ENCODE measurements around the gene MARCOL. TPM values are rescaled to one million over a fixed set of nuclear protein-coding genes. Genes with fewer than 3 reads are reported as not detected.
"Not testable (repeated sequence)": the region's sequence is repeated elsewhere in the genome, so short reads cannot be mapped to it uniquely, and the experiment has no call there.

The MARCOL gene
- total RNA-seq, 1 experiment from 2014 or later: not detected

- TF ChIP-seq ATF3 (IDR thresholded peaks at IDR 0.05): no peak
- TF ChIP-seq EZH2 (IDR thresholded peaks at IDR 0.05): no peak
- no peak for TF ChIP-seq POLR2A (IDR thresholded peaks at IDR 0.05; ENCODE audit: borderline replicate concordance, extremely low read depth, insufficient read depth, insufficient read length)
- no peak for TF ChIP-seq POLR2AphosphoS5 (IDR thresholded peaks at IDR 0.05; ENCODE audit: low read depth, low read length)
- TF ChIP-seq SRF (IDR thresholded peaks at IDR 0.05; ENCODE audit: low read depth): no peak
- no peak for TF ChIP-seq ZBTB33 (IDR thresholded peaks at IDR 0.05; ENCODE audit: extremely low read depth, insufficient replicate concordance, low read length)
These were observed 30.2 kb downstream of the MARCOL start, which contains the start of gene SPINK13 (continued) for GRCh38 chr5:148268566-148268965.

- H3K9me2 ChIP-seq (ENCODE audit: insufficient read depth); H3K79me2 ChIP-seq (ENCODE audit: insufficient read depth, low read length); DNase-seq (ENCODE audit: low read depth, low spot score); intact Hi-C loops (cut with micrococcal nuclease); H3K4me2 ChIP-seq (ENCODE audit: low read length); H3K9me3 ChIP-seq (ENCODE audit: control insufficient read depth in 1 of 2, insufficient read depth in 1 of 2, low read depth in 1 of 2, low read length in 2 of 2); CTCF ChIA-PET; H3K27ac ChIP-seq (ENCODE audit: low read depth, low read length); ATAC-seq; H2AFZ ChIP-seq (ENCODE audit: low read depth, low read length, poor library complexity, severe bottlenecking); BruUV-seq (replicated peaks); RAD21 ChIA-PET (ENCODE audit: low non-redundant PET in 1 of 2, low total read pairs in 2 of 2, uncharacterized antibody in 2 of 2, unreplicated experiment in 2 of 2); H3K4me3 ChIP-seq (replicated peaks in 1 of 2; ENCODE audit: low read depth in 1 of 2, low read length in 2 of 2); H3K36me3 ChIP-seq (ENCODE audit: control insufficient read depth in 1 of 2, insufficient read depth in 2 of 2, low read length in 2 of 2); H3K4me1 ChIP-seq (ENCODE audit: control insufficient read depth in 1 of 2, insufficient read depth in 2 of 2, low read length in 2 of 2); H4K20me1 ChIP-seq (ENCODE audit: insufficient read depth); H3K27me3 ChIP-seq (ENCODE audit: insufficient read depth, low read length); H3K9ac ChIP-seq (ENCODE audit: low read length); POLR2A ChIA-PET: not testable (repeated sequence)
These were observed 36.8 kb downstream of the MARCOL start for GRCh38 chr5:148275129-148275528.

GRCh38 chr5:148280893-148281292 is 42.6 kb downstream of the MARCOL start:
- H3K4me2 ChIP-seq (ENCODE audit: low read length): not testable (repeated sequence)

GRCh38 chr5:148281336-148281735 is 43.0 kb downstream of the MARCOL start:
- ATAC-seq; H4K20me1 ChIP-seq (ENCODE audit: insufficient read depth); H2AFZ ChIP-seq (ENCODE audit: low read depth, low read length, poor library complexity, severe bottlenecking); BruUV-seq (replicated peaks); POLR2A ChIA-PET; H3K27ac ChIP-seq (ENCODE audit: low read depth, low read length); DNase-seq (ENCODE audit: low read depth, low spot score); H3K79me2 ChIP-seq (ENCODE audit: insufficient read depth, low read length); intact Hi-C loops (cut with micrococcal nuclease); H3K9ac ChIP-seq (ENCODE audit: low read length); RAD21 ChIA-PET (ENCODE audit: low non-redundant PET in 1 of 2, low total read pairs in 2 of 2, uncharacterized antibody in 2 of 2, unreplicated experiment in 2 of 2); H3K4me2 ChIP-seq (ENCODE audit: low read length); H3K4me1 ChIP-seq (ENCODE audit: control insufficient read depth in 1 of 2, insufficient read depth in 2 of 2, low read length in 2 of 2); H3K9me2 ChIP-seq (ENCODE audit: insufficient read depth); H3K9me3 ChIP-seq (ENCODE audit: control insufficient read depth in 1 of 2, insufficient read depth in 1 of 2, low read depth in 1 of 2, low read length in 2 of 2); H3K36me3 ChIP-seq (ENCODE audit: control insufficient read depth in 1 of 2, insufficient read depth in 2 of 2, low read length in 2 of 2); H3K4me3 ChIP-seq (replicated peaks in 1 of 2; ENCODE audit: low read depth in 1 of 2, low read length in 2 of 2): not testable (repeated sequence)
- H3K27me3 ChIP-seq (ENCODE audit: insufficient read depth, low read length): peaks cover 12% of the 10 kb centered on the region; the same call in 1 of the 2 replicates
- CTCF ChIA-PET: interaction anchor here (1.6 kb wide), 1 partner anchor 16 kb away, joined by 3 read pairs; no protein-coding TSS in a partner anchor

More at GRCh38 chr5:148280893-148281292, 42.6 kb downstream of the MARCOL start:
- ATAC-seq; H3K27ac ChIP-seq (ENCODE audit: low read depth, low read length); H4K20me1 ChIP-seq (ENCODE audit: insufficient read depth); H3K9ac ChIP-seq (ENCODE audit: low read length); POLR2A ChIA-PET; RAD21 ChIA-PET (ENCODE audit: low non-redundant PET in 1 of 2, low total read pairs in 2 of 2, uncharacterized antibody in 2 of 2, unreplicated experiment in 2 of 2); intact Hi-C loops (cut with micrococcal nuclease); BruUV-seq (replicated peaks); H2AFZ ChIP-seq (ENCODE audit: low read depth, low read length, poor library complexity, severe bottlenecking); H3K79me2 ChIP-seq (ENCODE audit: insufficient read depth, low read length); H3K4me1 ChIP-seq (ENCODE audit: control insufficient read depth in 1 of 2, insufficient read depth in 2 of 2, low read length in 2 of 2); H3K9me3 ChIP-seq (ENCODE audit: control insufficient read depth in 1 of 2, insufficient read depth in 1 of 2, low read depth in 1 of 2, low read length in 2 of 2); H3K9me2 ChIP-seq (ENCODE audit: insufficient read depth); H3K4me3 ChIP-seq (replicated peaks in 1 of 2; ENCODE audit: low read depth in 1 of 2, low read length in 2 of 2); H3K36me3 ChIP-seq (ENCODE audit: control insufficient read depth in 1 of 2, insufficient read depth in 2 of 2, low read length in 2 of 2); DNase-seq (ENCODE audit: low read depth, low spot score): not testable (repeated sequence)
- CTCF ChIA-PET: interaction anchor here (1.6 kb wide), 1 partner anchor 15 kb away, joined by 3 read pairs; no protein-coding TSS in a partner anchor
- H3K27me3 ChIP-seq (ENCODE audit: insufficient read depth, low read length): peaks cover 12% of the 10 kb centered on the region; the same call in 1 of the 2 replicates
